ENCODE measurements around the gene ARVCF. TPM values are rescaled to one million over a fixed set of nuclear protein-coding genes. Genes with fewer than 3 reads are reported as not detected.

The ARVCF gene
- total and polyA plus RNA-seq, 9 of the 15 experiments (the other 6 are each of a cell fraction or from before 2014, with no cell fraction given): 0.03 to 97.4 (median 15.6) TPM

- TF ChIP-seq ZBTB26 (CRISPR knock-in tag; IDR thresholded peaks at IDR 0.05) (peak; percentile 96), ZBED1 (IDR thresholded peaks at IDR 0.05) (no peak), E2F6 (IDR thresholded peaks at IDR 0.05; ENCODE audit: borderline replicate concordance in 1 of 2, extremely low read depth in 1 of 2, insufficient read depth in 1 of 2, insufficient read length in 1 of 2, low read depth in 1 of 2, low read length in 1 of 2, poor library complexity in 1 of 2, severe bottlenecking in 1 of 2) (peak; percentile 55 to 75), SAFB2 (IDR thresholded peaks at IDR 0.05; ENCODE audit: borderline replicate concordance, low read depth, low read length, severe bottlenecking) (no peak), CLOCK (CRISPR knock-in tag; IDR thresholded peaks at IDR 0.05; ENCODE audit: borderline replicate concordance) (no peak), PREB (CRISPR knock-in tag; IDR thresholded peaks at IDR 0.05) (no peak), ZNF76 (CRISPR knock-in tag; IDR thresholded peaks at IDR 0.05; ENCODE audit: borderline replicate concordance) (0 out of 2 replicates have a peak, but pooled peaks have one; percentile 35), XRCC5 (IDR thresholded peaks at IDR 0.05; ENCODE audit: low read depth, low read length) (no peak), ELF1 (tag; IDR thresholded peaks at IDR 0.05) (no peak), RBM39 (optimal IDR thresholded peaks at IDR 0.05; ENCODE audit: low read depth, low read length) (no peak), PHTF2 (CRISPR knock-in tag; IDR thresholded peaks at IDR 0.05) (no peak), ERF (CRISPR knock-in tag; IDR thresholded peaks at IDR 0.05) (peak; percentile 85), BCOR (IDR thresholded peaks at IDR 0.05) (no peak)
Observed at GRCh38 chr22:20020533-20021195, 4.0 kb upstream of the ARVCF start, which contains the start of gene TANGO2 (continued).

All from K562 (cell line).